ENCODE measurements around the gene ATP6V0D1.

The ATP6V0D1 gene

DNA sequence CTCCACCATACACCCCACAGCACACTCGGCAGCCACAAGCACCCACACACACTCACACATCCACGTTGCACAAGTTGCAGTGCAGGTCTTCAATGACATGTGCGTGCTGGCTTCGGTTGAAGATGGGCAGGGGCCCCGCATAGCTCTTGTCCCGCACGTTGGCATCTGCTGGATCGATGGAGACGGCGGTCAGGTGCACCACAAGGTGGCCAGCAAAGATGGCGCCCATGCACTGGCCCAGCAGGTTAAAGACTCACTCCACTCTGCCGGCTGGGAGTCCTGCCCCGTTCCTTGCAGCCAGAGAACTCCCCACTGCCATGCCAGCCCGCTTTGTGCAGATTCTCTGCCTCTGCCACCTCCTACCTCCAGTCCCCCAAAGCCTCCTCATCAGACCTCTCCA lies 80.1 kb downstream of the ATP6V0D1 start:
- no peak for DNase-seq

DNA sequence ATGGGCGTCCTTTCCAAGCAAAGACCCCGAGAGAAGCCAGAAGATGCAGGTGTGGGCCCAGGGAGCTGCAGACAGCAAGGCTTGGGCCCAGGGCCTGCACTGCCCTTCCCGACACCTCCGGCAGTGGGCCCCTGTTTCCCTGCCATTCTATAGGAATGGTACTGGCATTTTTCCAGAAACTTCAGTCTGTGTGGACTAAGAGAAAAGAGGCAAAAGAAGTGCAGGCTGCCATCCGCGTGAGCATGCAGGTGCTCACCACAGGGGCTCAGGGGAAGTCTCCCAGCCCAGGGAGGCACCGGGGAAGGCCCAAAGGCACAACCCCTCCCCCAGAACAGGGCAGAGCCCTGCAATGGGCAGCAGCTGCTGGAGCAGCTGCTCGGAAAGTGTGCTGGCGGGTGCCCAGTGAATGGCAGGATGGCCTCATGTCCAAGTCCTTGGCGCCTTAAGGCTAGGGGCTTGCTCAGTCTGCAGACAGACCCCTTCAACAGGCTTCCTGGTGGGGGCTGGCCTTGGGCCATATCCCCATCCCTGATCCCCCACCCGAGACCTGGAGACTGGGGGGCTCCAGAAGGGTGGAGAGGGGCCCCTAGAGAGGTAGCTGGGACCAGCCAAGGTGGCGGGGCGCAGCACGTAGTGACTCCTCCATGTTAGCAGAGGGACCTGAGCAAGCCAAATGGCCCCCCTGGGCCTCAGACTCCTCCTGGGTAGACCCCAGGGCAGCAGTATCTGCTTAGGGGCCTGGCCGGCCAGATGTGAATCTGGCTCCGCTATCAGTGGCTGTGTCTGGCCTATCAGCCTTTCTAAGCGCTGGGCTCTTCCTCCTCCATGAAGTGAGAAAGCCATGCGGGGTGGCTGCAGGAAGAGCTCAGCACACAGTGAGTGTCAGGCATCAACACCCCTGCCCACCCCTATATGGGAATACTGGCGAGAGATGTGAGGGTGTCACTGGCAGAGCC lies 80.9 kb downstream of the ATP6V0D1 start:
- no peak for DNase-seq

DNA sequence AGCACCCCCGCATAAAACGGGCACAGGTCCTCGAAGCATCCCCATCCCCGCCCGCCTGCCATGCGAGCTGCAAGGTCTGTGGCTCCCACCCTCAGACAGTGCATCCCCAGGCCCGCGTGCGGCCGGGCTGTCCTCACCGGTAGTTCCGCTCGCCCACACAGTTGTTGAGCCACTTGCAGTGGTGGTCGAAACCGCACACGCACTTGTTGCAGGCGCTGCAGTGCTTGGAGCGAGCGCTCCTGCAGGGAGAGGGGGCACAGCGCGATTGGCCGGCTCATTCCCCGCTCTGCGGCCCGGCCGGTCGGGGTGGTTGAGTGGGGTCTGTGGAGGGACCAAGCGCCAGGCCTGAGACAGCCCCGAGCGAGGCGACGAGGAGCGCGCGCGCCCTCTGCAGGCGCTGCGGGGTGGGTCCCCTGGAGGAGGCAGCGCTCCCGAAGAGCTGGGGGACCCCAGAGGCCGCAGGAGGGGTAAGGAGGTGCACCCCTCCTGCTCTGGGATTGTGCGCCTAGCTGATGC lies 81.7 kb downstream of the ATP6V0D1 start:
- peak; percentile 7 for DNase-seq

DNA sequence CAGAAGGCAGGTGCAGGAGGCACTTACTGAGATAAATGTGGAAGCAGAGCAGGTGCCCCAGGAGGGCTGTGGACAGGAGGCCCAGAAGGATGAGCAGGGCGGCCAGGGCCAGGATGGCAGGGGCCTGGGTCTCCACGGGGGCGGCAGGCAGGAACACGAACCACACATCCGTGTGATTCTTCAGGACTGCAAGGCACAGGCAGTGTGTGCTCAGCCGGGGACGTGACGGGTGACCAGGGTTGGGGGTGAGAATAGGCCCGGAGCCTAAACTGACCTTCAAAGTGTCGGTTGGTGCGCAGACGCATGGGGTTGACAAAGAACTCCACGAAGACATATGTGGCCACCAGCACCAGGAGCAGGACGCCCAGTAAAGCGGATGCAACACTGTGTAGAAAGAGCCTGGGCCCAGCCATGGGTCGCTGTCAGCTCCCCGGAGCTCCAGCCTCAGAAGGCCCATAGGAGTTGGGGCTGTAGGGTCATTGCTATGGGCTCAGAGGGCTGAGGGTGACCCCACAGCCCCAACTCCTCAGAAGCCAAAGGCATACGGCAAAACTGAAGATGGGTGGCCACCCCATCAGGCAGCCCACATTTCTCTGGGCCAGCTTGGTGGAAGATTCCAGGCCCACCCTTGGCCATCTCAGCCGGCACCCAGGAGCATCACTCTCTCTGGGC lies 82.3 kb downstream of the ATP6V0D1 start:
- DNase-seq, result no peak

DNA sequence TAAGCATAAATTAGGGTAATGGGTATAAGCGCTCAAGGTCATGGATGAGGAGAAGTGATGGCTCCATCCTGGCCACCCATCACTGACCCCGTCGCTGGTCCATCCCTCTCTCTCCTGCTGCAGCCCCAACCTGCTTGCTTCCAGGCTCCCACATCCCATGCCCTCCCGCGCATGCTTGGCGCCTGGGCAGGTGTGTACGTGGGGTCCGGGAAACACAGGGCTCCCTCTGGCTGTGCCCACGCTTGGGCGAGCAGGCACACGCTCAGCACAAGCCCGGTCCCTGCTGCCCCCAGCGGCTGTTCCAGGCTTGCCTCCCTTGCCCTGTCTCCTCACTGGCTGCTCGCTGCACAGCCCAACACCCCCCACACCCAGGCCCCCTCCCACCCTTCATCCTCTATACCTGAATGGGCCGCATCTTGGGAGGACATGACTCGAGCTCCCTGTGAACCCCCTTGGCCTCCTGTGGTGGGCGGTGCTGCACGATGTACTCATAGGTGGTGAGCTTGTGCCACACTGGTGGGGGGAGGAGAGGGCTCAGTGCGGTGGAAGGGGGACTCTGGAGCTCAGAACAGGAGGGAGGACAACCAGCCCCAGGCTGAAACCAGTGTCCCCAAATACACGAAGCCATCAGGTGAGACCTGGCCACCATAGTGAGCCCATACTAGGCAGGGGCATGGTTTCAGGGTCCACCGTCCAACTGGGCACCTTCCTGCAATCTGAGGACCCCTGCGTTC lies 83.0 kb downstream of the ATP6V0D1 start:
- no peak for DNase-seq

DNA sequence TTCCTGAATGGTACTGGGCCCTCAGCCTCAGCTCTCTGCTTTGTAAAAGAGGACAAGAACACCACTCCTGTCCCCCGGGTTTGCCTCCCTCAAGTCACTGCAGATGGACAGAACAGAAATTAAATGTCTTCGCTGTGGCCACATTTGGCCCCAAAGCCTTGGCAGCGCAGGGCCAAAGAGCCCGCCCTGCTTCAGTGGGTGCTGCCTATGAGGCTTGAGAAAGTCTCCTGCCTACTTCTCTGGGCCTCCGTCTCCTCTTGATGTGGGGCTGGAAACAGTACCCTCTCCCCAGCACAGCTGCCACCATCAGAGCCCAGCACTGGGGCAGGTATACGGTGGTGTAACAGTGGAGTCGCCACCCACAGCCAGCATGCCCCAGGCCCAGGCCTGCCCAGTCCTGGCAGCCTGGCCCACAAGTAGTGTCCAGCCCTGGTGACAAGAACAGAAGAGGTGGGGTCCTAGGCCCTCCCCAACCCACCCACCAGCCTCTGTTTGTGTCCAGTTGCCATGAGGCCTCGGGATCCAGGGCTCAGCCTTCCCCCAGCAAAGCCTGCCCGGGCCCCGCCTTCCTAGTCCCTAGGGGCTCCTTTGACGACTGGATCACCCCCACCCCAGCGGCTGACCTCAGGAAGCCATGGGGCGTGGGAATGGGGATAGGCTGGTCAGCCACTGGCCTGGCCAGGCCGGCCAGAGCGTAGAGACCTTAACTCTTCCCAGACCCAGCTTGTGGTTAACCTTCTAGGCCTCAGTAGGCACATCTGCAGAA lies 83.7 kb downstream of the ATP6V0D1 start:
- DNase-seq, result no peak

DNA sequence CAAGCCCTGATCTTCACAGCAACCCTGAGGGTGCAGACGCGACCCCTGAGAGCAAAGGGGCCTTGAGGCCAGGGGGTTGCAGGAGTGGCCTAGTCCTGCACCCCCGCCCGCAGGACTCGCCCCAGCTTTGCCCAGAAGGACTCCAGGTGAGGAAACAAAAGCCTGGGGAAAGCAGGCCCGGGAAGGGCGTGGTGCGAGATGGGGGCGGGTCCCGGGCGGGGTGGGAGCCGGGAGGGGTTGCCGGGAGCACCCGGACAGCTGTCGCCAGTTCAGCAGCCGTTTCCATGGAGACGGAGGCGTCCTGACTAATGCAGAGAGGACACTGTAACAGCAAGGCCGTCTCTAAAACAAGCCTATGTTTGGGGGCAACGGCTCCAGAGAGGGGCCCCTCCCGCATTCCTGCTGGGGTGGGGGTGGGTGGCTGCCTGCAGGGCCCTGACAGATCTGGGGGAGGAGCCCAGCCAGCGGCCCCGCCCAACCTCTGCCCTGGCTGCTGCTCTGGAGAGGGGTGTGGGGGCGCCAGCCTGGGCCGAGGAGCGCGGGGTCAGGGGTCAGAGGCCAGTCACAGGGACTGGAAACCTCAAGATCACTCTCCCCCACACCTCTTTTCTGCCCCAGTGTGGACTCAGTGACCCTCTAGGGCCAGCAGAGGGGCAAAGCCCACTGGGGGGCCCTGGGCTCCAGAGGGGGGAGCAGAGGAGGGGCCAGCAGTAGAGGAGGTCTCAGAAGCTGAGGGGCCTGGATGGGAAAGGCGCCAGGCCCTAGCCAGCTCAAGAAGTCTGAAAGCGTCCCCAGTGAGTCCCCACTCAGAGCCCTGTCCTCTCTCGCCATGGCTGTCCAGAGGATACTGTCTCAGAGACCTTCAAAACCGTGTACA lies 84.6 kb downstream of the ATP6V0D1 start:
- no peak for DNase-seq

DNA sequence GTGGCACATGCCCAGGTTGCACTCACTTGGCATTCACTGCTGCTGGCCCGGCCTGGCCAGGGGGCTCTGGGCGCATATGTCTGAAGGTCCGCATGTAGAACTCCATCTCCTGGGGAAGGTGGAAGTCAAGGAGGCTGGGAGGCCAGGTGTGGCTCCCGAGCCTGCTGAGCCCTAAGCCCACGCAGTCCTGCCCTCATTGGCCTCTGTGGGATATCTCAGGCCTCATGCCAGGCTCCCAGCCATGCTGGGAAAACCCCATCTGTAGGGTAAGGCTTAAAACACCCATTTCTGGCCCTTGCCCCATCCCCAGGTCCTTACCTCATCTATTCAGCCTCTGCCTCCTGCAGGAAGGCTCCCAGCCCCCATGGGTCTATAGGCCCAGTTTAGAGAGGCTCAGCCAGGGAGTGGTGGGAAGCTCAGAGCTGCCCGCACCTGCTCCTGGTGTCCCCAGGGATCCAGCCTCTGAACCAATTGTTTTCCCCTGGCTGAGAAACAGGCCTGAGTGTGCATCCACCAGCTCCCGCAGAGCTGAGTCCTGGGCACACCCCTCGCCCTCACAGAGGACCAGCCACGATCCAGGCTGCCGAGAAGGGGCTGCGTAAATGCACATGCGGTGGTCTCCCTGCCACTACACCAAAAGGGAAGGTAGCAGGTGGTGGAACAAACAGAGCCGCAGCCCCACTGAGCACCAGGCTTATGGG lies 85.3 kb downstream of the ATP6V0D1 start:
- no peak for DNase-seq

DNA sequence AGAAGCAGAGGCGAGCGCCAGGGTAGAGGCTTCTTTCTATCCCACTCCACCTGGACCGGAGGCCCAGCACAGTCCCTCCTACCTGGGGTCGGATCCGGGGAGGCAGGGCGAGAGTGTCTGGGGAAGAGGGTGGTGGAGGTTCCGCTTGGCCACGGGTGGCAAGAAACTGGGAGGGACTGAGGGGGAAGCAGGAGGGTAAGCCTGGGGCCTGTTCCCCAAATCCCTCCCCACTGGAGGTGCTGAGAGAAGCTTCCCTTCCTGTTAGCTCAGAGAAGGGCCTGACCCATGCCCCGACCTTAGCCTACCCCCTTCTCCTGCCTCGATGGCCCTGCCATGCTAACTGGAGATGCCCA lies 85.9 kb downstream of the ATP6V0D1 start:
- no peak for DNase-seq

DNA sequence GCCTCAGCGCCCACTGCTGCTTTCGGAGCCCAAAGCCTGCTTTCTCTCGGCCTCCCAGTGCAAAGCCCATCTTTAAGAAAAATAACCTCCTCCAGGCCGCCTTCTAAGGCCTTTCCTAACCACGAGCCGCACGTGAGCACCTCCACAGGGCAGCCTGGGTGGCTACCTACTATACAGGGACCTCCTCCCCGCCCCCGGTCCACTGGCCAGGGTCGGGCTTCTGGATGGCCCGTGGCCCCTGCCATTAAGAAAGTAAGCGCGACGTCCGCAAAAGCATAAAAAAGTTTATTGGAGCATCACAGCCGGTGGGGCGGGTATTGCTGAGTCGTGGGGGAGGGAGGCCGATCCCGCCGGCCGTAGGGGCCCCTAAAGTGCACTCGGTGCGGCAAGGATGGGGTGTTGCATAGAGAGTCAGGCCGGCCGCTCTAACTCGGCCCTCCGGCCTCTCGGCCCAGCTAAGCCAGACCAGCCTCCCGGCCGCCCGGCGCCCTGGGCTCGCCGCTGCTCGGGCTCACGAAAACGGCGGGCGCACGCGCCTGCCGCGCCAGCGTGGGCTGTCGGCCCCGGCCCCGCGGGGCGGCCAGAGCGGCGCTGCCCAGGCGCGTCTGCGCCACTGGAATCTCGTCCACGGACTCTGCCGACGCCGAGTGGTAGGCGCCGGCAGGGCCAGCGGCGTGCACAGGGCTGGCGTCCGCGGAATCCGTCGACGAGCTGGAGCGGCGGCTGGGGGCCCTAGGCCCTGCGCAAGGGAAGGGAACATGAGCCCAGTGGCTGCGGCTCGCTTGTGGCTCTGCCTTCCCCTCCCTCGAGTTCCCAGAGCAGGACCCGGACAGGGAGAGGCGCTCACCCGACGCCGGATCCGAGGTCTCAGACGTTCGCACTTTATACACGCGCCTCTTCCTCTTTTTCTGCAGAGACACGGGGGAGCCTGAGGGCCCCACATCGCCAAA lies 86.5 kb downstream of the ATP6V0D1 start:
- no peak for DNase-seq

DNA sequence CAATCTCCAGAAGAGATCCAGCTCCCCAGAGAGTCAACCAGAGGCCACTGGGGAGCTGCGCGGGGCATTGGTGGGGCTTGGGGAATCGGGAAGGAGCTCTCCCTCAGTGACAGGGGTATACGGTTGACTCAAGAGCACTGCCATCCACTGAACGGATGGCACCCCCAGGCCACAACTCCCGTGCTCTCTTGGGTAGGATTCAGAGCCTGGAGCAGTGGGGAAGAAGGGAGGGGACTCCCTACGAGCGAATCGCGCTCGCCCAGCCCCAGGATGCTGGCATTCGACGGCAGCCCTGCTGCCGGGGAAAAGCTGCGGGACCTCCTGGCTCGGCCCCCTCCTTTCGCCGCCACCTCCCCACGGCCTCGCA lies 87.2 kb downstream of the ATP6V0D1 start:
- no peak for DNase-seq

DNA sequence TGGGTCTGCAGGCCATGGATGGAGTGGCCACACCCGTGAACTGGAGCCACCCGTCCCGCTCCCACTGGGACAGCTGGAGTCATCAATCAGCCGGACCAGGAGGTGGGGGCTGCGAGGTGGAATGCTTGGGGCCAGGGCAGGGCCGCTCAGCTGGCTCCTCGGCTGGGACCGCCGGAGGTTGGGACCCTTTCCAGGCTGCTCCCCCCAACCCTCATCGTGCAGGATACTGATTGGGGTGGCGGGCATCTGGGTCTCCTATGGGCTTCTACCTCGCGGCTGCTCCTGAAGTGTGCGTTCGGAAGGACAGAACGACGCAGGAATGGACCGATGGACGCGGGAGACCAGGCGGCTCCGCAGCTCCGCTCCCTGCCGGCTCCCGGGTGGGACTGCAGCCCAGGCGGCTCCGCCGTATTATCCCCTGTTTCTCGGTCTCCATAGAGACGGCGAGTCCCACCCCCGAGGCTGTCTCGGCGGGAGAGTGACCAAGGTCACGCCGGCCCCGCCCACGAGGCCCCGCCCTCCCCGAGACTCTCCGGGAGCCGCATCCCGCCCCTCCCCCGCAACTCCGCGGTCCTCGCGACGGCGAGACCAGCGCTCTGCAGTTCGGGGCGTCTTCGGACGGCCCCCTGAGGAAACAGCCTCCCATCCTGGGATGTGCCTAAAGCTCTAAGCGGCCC lies 87.7 kb downstream of the ATP6V0D1 start, which contains the start of gene TPPP3:
Gene TPPP3, minus strand, starts transcription at position 388 of the 677 bp plus-strand sequence. CDS start 2,387 bp downstream, outside the sequence.
- peak; percentile 7 for DNase-seq

DNA sequence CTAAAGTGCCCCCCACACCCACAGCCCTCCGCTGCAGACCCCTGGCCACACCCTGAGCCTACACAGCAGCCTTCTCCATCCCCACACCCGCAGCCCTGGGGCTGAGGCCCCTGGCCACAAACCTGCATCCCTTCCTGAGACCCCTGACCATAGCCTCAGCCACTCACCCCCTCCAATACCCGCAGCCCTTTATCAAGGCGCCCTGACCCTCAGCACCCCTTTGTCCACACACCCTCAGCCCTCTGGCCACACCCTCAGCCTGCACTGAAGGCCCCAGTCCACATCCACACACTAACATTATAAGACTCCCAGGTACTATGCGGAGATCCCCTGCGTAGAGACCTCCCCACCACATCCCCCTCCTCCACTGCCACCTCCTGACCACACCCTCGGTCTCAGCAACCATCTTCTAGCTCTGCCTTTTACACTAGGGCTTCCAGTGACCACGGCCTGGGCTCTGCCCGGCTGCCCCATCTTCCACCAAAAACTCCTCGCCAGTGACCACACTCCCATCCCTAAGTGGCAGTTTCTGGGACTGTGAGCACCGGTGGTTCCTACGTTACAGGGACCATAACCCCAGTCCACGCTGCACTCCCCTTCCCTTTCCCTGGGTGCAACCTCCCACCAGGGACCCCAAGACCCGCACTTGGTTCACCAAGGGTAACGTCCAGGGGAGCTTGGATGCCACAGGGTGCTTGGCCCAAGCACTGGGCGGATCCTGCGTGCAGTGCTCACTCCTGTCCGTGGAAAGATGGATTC lies 88.5 kb downstream of the ATP6V0D1 start:
- DNase-seq, result no peak

DNA sequence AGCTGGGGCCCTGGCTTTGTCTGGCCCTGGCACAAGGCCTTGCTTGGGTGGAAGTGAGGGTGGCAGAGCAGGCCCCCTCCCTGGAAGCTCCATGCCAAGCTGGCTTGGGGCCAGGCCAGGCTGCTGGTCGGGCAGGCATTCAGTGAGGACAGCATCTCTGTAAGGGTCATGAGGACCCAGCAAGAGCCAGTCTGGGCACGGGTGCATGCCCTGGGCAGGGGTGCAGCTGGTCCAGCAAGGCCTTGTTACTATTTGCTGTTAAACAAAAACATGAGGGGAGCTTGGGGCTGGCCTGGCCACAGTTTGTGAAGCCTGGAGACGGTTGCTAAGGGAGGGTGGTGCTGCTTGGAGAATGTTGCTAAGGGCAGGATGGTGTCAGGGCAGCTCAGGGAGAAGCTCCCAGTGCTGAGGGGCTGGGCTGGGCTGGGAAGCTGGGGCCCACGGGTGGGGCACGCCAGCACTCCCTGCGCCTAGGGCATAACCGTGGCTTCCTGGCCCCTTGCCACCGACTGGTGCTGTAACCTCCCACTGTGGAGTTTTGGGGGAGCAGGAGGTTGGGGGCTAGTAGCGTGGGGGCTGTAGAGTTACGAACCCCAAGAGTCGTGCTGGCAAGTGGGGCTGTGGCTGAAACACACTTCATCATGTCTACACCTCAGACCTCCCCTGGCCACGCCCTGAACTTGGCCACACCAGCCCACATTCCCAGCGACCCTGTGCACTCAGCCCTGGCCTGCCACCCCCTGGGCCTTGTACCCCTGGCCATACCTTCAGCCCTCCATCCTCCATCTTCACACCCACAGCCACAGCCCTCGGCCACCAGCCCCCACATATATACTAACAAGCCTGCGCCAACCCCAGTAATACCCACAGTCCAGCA lies 89.3 kb downstream of the ATP6V0D1 start:
- DNase-seq, result no peak

DNA sequence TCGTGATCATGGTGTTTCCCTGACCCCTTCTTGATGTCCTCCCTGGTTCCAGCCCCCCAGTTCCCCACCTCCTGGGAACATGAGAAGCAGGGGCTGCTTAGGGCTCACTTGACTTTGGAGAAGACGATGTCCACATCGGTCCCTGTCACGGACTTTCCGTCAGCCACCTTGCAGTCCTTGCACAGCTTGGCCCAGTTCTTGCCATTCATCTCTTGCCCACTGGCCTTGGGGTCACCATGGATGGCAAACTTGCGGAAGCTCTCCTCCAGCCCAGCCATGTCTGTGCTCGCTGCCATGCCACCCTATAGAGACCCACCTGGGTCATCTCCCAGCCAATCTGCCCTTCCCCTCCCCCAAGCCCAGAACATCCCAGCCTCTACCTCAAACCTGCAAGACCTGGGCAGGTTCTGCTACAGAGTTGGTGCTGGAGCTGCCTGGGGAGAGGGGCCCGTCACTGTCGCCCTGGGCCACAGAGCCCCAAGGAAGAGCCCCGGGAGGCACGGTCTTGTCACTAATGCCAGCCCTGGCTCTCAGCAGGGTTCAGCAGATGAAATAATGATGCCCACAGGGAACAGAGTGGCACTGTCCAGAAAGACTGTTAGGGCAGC lies 90.0 kb downstream of the ATP6V0D1 start:
- no peak for DNase-seq

DNA sequence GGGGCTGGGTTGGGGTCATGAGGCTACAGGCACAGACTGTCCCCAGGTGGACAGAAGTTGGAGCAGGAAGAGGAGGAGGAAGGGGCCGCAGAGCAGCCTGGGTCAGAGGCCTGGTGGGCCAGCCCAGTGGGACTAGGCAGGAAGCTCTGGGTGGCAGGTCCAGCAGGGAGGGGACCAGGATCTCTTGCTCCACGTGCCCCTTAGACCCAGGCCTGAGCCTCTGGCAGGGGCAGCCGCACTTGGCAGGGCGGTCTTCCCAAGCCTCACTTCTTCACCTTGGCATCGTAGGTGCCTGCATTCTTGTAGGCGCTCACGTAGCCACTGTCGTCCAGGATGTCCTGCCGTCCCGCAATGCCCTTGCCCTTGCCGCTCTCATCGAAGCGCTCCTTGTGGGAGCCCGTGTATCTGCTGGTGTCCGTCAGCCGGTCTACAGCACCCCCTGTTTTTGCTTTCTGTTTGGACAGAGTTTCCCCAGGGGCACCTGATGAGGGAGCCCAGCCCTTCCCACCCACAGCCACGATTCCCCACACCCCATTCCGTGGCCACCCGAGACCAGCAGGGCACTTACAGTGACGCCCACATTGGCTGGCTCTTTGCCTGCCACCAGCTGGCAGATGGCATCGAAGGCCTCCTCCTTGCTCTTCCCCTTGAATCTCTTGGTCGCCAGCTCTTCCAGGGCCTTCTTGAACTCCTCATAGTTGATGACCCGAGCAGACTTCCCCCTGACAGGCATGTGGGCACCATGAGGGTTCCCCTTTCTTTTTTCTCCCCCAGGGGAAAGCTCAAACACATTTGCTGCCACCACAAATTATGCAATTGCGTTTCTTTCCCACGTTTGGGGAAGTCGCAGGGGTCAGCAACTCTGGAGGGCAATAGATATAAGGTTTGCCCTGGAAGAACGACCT lies 90.8 kb downstream of the ATP6V0D1 start:
- DNase-seq, result no peak

All from stimulated activated naive CD4-positive, alpha-beta T cell treated with Interleukin-2 at 50 U/mL for 16 hours (primary cell).